Esophagus muscularis mucosa (tissue), 4 donors: ENCODE results near the gene PTCH1. TPM values are rescaled to one million over a fixed set of nuclear protein-coding genes. Genes with fewer than 3 reads are reported as not detected.

Experiments used
- DNase-seq: peaks from one replicate; pipeline ENCODE4 v3.0.0-alpha.2; 2017; ENCODE audit errors: extremely low spot score
- H3K27ac ChIP-seq, 4 donors: fragments of 200-600 bp; sonication (generic); replicated peaks in 1 of 4; 1 replicate in 3 of 4; 2 replicates in 1 of 4; pipeline ENCODE4 v1.5.1; 2016 to 2019; ENCODE audit warnings: mild to moderate bottlenecking in 1 of 4
- H3K27me3 ChIP-seq, 4 donors: fragments of 200-600 bp; sonication (generic); one replicate each; pipeline versions ENCODE4 v1.5.1 to v1.6.0; 2016 to 2019
- H3K36me3 ChIP-seq, 4 donors: fragments of 200-600 bp; sonication (generic); one replicate each; pipeline ENCODE4 v1.5.1; 2016 to 2019
- H3K4me1 ChIP-seq, 4 donors: fragments of 200-600 bp; sonication (generic); one replicate each; pipeline ENCODE4 v1.5.1; 2016 to 2019
- H3K4me3 ChIP-seq, 4 donors: fragments of 200-600 bp; sonication (generic); 1 replicate in 2 of 4; 2 replicates in 2 of 4; pipeline ENCODE4 v1.5.1; 2016 to 2019; ENCODE audit warnings: mild to moderate bottlenecking in 4 of 4, moderate library complexity in 1 of 4
- H3K9me3 ChIP-seq, 4 donors: fragments of 200-600 bp; sonication (generic); 1 replicate in 3 of 4; 2 replicates in 1 of 4; pipeline ENCODE4 v1.5.1; 2016 to 2019
- EP300 ChIP-seq: sonication (generic); formaldehyde crosslinking; IDR thresholded peaks from one replicate; pipeline ENCODE4 v1.6.1; 2017; ENCODE audit warnings: antibody characterized with exemption
- POLR2A ChIP-seq: fragments of 450-650 bp; IDR thresholded peaks from one replicate; pipeline ENCODE4 v1.6.1; 2017; ENCODE audit warnings: antibody characterized with exemption, moderate library complexity, mild to moderate bottlenecking, low read depth
- POLR2AphosphoS5 ChIP-seq, 2 donors: sonication (generic); formaldehyde crosslinking; IDR thresholded peaks; one replicate each; pipeline ENCODE4 v1.6.1; 2017; ENCODE audit warnings: antibody characterized with exemption in 2 of 2
- WGBS: methylation state at CpG from one replicate; pipeline ENCODE4 v1.1.5; 2018; 5-methylcytosine and 5-hydroxymethylcytosine counted together
- intact Hi-C: fragments of 100-400 bp; cut with DNase I; formaldehyde crosslinking; loops from one replicate; pipeline ENCODE4 v1.15.1; 2023
- total RNA-seq, 4 donors: library from RNA; depleted of rRNA; stranded (reverse); fragments of >200 nt; gene quantifications; one replicate each; pipeline versions ENCODE4 v1.1.0 to v1.2.1, GENCODE V29; 2016
- TF ChIP-seq, protein P1 (sequence below), 3 experiments: fragments of 200-600 bp in 2 of 3; fragments of 450-650 bp in 1 of 3; sonication (generic) in 2 of 3; IDR thresholded peaks; one replicate each; pipeline ENCODE4 v1.5.1; 2017 to 2019; ENCODE audit warnings: antibody characterized with exemption in 3 of 3, mild to moderate bottlenecking in 2 of 3, moderate library complexity in 1 of 3

PTCH1 gene
- total RNA-seq, 4 donors from 2014 or later, result 10.8 to 25.1 (median 16.9) TPM

DNA sequence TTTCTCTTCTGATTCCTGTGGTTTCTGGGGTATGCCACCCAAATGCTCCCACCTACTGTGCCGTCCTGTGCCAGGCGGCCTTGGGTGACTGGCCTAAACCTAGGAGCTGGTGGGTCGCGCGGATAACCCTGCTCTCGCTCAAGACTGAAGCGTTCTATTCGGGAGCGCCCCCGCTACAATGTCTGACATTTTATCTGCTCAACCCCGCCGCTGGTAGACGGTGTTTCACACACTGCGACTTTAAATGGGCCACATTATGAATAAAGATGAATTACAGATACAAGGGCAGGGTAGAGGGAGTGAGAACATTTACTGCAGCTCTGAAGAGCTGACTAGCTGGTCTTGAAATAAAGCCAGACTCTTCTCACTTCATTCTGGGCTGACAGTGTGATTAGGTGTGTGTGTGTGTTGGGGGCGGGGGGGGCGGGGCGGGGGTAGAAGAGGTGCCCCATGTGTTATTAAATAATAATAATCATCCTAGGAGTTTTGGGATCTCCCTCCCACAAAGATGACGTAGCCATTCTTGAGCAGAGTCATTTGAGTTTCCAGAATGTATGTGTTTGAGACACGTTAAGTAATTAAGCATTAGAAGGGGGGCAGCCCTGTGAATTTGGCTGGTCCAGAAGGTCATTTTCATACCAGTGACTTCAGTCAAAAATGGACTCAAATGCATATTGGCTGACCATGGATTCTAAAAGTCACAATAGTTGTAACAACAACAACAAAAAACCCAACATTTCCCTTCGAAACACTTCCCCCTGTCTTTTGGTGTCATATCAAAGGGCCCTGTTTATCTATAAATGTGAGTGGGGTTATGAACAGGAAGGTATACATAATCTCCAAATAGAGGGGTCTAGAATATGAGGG, 1.0 kb upstream of the PTCH1 start:
- no peak for DNase-seq
- no peaks in the 10 kb centered on the region for H3K9me3 ChIP-seq
- no peaks in the 10 kb centered on the region for H3K36me3 ChIP-seq
- H3K4me1 ChIP-seq, result peaks cover 8 to 25% (median 20%) of the 10 kb centered on the region in 4 donors
- TF ChIP-seq POLR2AphosphoS5 (IDR thresholded peaks at IDR 0.05) (no peak), POLR2A (no peak), EP300 (no peak)
- TF ChIP-seq, protein P1, sequence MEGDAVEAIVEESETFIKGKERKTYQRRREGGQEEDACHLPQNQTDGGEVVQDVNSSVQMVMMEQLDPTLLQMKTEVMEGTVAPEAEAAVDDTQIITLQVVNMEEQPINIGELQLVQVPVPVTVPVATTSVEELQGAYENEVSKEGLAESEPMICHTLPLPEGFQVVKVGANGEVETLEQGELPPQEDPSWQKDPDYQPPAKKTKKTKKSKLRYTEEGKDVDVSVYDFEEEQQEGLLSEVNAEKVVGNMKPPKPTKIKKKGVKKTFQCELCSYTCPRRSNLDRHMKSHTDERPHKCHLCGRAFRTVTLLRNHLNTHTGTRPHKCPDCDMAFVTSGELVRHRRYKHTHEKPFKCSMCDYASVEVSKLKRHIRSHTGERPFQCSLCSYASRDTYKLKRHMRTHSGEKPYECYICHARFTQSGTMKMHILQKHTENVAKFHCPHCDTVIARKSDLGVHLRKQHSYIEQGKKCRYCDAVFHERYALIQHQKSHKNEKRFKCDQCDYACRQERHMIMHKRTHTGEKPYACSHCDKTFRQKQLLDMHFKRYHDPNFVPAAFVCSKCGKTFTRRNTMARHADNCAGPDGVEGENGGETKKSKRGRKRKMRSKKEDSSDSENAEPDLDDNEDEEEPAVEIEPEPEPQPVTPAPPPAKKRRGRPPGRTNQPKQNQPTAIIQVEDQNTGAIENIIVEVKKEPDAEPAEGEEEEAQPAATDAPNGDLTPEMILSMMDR (IDR thresholded peaks at IDR 0.05), result no peak
- H3K4me3 ChIP-seq, result peak overlapping the region; percentile 59 to 66 (median 62)
- 68% methylated on average over 18 of the region's 20 CpGs for WGBS
- H3K27me3 ChIP-seq, result peaks cover 0 to 19% (median 5%) of the 10 kb centered on the region in 4 donors
- intact Hi-C loops, result no loop called here
- peak overlapping the region in 2 of 4 donors; percentile 71 to 72 for H3K27ac ChIP-seq

DNA sequence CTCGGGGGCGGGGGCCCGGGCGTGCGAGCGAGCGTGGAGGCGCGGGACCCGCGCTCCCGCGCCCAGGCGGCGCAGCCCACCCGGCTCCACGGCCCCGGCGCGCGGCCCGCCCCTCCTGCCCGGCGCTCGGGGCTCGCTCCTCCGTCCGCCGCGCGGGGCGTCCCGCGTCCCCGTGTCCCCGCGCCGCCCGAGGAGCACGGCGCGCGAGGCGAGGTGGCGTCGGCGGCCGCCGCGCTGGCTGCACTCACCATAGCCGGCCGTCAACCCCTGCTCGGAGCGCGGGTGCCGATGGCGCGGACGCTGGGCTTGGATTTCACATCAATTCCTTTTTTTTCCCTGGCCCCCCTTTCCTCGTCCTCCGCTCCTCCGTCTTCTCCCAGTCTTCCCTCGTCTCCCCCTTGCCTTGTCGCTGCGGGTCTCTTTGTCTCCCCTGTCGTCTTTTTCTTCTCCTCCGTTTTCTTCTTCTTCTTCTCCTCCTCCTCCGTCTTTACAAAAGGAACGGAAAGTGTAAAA, 494 bp downstream of the PTCH1 start:
- intact Hi-C loops, result no loop called here
- TF ChIP-seq POLR2A (no peak), EP300 (no peak)
- Histone ChIP-seq H3K27ac (peak overlapping the region; percentile 41 to 72 (median 68)), H3K4me3 (peak overlapping the region; percentile 59 to 66 (median 62)), H3K4me1 (peaks cover 20 to 40% (median 33%) of the 10 kb centered on the region in 4 donors), H3K27me3 (peaks cover 0 to 19% (median 5%) of the 10 kb centered on the region in 4 donors), H3K36me3 (no peaks in the 10 kb centered on the region), H3K9me3 (no peaks in the 10 kb centered on the region)
- DNase-seq, result no peak
- under 1% methylated on average over 19 of the region's 69 CpGs for WGBS

GRCh38 chr9:95515272-95516113, 1.3 kb downstream of the PTCH1 start:
- H3K4me1 ChIP-seq, result peaks cover 20 to 42% (median 33%) of the 10 kb centered on the region in 4 donors
- TF ChIP-seq, protein P1 (IDR thresholded peaks at IDR 0.05), result no peak
- peak overlapping the region; percentile 59 to 66 (median 62) for H3K4me3 ChIP-seq
- DNase-seq, result no peak
- no peaks in the 10 kb centered on the region for H3K9me3 ChIP-seq
- H3K27me3 ChIP-seq, result peaks cover 0 to 19% (median 5%) of the 10 kb centered on the region in 4 donors
- 41% methylated on average over 14 of the region's 48 CpGs for WGBS
- no peaks in the 10 kb centered on the region for H3K36me3 ChIP-seq
- intact Hi-C loops, result no loop called here
- H3K27ac ChIP-seq, result no peak overlapping the region

DNA sequence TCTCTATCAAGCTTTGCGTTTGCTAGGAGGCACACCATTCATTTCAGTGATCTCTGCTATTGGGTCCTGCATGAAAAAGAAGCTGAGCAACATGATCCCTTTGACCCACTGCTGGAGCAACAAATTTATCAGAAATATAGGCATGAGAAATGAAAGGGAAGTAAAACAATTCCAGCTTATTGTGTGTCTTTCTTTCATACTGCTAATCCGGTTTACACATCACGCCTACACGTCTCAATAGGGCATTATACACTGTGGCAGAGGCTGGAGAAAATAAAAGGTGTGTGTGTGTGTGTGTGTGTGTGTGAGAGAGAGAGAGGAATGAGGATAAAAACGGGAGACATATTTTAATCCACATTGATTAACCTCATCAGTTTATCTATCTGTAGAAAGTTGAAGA, 2.4 kb downstream of the PTCH1 start:
- H3K4me1 ChIP-seq, result peaks cover 27 to 49% (median 43%) of the 10 kb centered on the region in 4 donors
- H3K27ac ChIP-seq, result no peak overlapping the region
- intact Hi-C loops, result loop anchor here (5.0 kb wide), 1 partner anchor 703 kb away; no protein-coding TSS in a partner anchor
- H3K36me3 ChIP-seq, result no peaks in the 10 kb centered on the region
- no peaks in the 10 kb centered on the region for H3K9me3 ChIP-seq
- H3K27me3 ChIP-seq, result peaks cover 0 to 19% (median 5%) of the 10 kb centered on the region in 4 donors
- TF ChIP-seq, protein P1 (IDR thresholded peaks at IDR 0.05), result no peak
- TF ChIP-seq POLR2AphosphoS5 (IDR thresholded peaks at IDR 0.05) (no peak), EP300 (no peak), POLR2A (no peak)
- DNase-seq, result no peak
- no peak overlapping the region for H3K4me3 ChIP-seq
- WGBS, result 93% methylated on average over 5 of the region's 5 CpGs

- peaks cover 0 to 19% (median 5%) of the 10 kb centered on the region in 4 donors for H3K27me3 ChIP-seq
- H3K4me3 ChIP-seq, result no peak overlapping the region
- H3K4me1 ChIP-seq, result peaks cover 27 to 49% (median 44%) of the 10 kb centered on the region in 4 donors
- H3K9me3 ChIP-seq, result no peaks in the 10 kb centered on the region
- intact Hi-C loops, result loop anchor here (5.0 kb wide), 1 partner anchor 704 kb away; no protein-coding TSS in a partner anchor
- TF ChIP-seq POLR2A (no peak), EP300 (no peak), POLR2AphosphoS5 (IDR thresholded peaks at IDR 0.05) (no peak)
- TF ChIP-seq, protein P1 (IDR thresholded peaks at IDR 0.05), result no peak
- H3K36me3 ChIP-seq, result no peaks in the 10 kb centered on the region
- WGBS, result 85% methylated on average over 4 of the region's 4 CpGs
- no peak overlapping the region for H3K27ac ChIP-seq
- no peak for DNase-seq
Measured at GRCh38 chr9:95513711-95514110, 3.1 kb downstream of the PTCH1 start.
